H7 (cell line): ENCODE data around the gene PLCH2. TPM values are rescaled to one million over a fixed set of nuclear protein-coding genes. Genes with fewer than 3 reads are reported as not detected.

Source experiments
- DNase-seq: peaks from one replicate; pipeline ENCODE4 v3.0.0; 2012
- H3K27me3 ChIP-seq: 2 replicates; pipeline ENCODE4 v1.6.0; 2011; ENCODE audit warnings: mild to moderate bottlenecking, low read length; ENCODE audit not compliant: control insufficient read depth, insufficient read depth
- H3K36me3 ChIP-seq: replicated peaks from 2 replicates; pipeline ENCODE4 v1.5.1; 2011; ENCODE audit warnings: low read length; ENCODE audit not compliant: control insufficient read depth, insufficient read depth
- H3K4me3 ChIP-seq: 2 replicates; pipeline ENCODE4 v1.5.1; 2011; ENCODE audit warnings: low read depth, mild to moderate bottlenecking, control low read depth, low read length, moderate library complexity; ENCODE audit not compliant: insufficient read depth
- total RNA-seq: library from RNA; depleted of rRNA; stranded (reverse); fragments of >200 nt; shearing (Covaris generic); gene quantifications from 2 replicates; pipeline ENCODE4 v1.2.3, GENCODE V29; 2014

Gene PLCH2
- total RNA-seq, 1 experiment from 2014 or later: 0.24 TPM

DNA sequence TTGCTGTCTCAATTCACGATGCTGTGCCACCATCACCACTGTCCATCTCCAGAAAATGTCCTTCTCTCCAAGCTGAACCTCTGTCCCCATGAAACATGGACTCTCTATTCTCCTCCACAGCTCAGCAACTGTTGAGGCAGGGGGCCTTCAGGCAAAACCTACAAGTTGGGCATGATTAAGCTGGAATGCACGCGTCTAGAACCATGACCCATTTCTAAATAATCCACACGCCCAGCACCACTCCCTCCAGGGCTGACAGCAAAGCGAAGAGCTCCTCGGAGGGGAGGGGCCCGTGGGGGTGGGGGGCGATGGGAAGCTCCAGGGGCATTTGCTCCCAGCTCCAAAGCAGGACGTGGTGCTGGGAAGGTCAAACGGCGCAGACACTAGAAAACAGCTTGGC is 57.3 kb downstream of the PLCH2 start:
- no peak overlapping the region for H3K4me3 ChIP-seq
- no peak for DNase-seq
- peaks cover 47% of the 10 kb centered on the region for H3K27me3 ChIP-seq
- no peaks in the 10 kb centered on the region for H3K36me3 ChIP-seq

DNA sequence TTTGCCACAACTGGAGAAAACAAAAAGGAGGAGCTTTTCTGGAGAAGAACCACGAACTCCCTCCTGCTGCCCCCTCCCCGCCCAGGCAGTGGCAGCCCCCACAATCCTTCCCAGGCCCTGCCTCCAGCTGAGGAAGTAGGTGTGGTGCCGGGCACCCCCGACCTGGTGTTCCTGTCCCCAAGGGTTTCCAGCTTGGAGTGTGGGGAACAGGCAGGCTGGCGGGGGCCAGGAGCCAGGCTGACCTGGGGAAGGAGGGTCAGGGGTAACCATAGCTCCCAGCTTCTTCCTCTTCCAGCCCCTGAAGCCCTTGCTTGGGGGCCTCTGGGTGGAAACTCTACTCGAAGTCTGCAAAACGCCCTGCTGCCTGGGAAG is 58.2 kb downstream of the PLCH2 start:
- Histone ChIP-seq H3K36me3 (no peaks in the 10 kb centered on the region), H3K4me3 (no peak overlapping the region), H3K27me3 (peaks cover 39% of the 10 kb centered on the region)
- DNase-seq: no peak

DNA sequence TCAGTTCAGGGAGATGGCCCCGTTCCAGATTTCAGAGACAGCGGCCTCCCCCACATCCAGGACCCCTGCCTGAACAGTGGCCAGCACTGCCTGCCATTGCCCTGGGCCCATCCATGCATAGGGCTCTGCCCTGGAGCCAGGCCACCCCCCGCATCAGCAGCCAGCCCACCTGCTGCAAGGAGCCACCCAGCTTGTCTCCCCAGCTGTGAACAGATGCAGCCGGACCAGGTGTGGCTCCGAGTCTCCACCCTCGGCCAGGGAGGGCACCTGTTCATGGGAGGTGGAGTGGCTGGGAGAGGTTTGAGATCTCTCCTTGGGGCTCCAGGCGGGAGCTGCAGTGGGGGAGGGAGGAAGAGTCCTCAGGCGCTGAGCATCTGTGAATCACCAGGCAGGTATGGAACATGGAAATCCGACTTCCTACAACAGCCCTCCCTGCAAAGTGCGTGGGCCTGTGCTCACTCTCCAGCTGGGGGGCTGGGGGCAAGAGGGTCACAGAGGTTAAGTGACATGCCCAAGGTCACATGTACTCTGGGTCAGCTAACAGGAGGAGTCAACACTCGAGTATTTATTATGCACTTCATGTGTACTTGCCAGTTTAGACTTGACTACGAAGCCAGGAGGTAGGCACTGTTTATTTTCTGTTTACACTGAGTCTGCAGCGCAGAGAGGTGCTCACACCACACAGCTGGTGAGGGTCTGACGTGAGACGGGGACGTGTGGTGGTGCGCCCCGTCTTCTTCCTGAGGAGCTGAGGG is 58.8 kb downstream of the PLCH2 start:
- Histone ChIP-seq H3K27me3 (peaks cover 34% of the 10 kb centered on the region), H3K36me3 (no peaks in the 10 kb centered on the region), H3K4me3 (no peak overlapping the region)
- DNase-seq: peak; percentile 81

DNA sequence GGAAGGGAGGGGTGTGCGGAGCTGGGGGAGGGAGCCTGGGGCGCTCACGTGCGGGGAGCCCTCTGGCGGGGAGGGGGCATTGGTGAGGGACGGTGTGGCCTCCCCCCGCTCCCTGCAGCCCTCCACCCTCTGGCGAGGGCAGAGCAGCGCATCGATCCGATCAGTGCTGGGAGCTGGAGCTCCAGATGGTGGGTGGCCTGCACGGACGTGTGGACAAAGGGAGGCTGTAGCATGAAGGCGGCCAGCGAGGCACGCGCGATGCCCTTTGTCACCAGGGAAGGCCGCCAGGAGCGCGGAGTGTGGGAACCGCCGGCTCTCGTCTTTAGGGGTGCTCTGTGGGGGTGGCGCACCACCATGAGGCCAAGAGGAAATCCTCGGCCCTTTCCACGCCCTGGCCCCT is 59.4 kb downstream of the PLCH2 start:
- DNase-seq: peak; percentile 79
- H3K36me3 ChIP-seq: no peaks in the 10 kb centered on the region
- H3K27me3 ChIP-seq: peaks cover 35% of the 10 kb centered on the region
- no peak overlapping the region for H3K4me3 ChIP-seq

DNA sequence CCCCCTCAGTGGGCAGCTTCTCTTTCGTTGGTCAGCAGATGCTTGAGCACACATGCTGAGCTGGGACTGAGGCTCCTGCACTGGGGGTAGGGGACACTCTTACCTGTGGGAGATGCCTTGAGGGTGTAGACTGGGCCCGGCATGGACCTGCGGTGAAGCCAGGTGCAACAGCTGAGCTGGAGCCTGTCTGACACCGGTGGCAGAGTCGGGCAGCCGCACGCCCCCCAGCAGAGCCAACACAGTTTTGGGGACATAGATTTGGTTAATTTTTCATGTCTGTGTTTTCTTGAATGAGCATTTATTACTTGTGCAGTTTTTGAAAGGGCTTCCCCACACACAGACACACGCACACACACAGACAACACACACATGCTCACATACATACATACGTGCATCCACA is 59.9 kb downstream of the PLCH2 start:
- Histone ChIP-seq H3K27me3 (peaks cover 31% of the 10 kb centered on the region), H3K4me3 (no peak overlapping the region), H3K36me3 (no peaks in the 10 kb centered on the region)
- DNase-seq: no peak

DNA sequence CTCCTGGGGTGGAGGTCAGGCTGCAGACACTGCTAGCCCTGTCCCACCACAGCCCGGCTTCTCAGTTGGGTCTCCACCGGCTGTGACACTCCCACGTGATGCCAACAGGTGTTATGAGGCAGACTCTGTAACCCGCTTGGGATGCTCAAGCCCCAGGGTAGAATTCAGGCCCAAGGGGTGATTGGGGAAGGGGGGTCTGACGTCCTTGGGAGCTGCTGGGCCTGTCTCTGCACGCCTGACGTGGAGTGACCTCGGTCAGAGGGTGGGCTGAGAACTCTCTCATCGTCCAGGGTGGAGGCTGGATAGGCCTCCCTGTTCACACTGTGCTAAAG is 61.7 kb downstream of the PLCH2 start:
- H3K36me3 ChIP-seq: no peaks in the 10 kb centered on the region
- no peak for DNase-seq
- H3K27me3 ChIP-seq: peaks cover 22% of the 10 kb centered on the region
- H3K4me3 ChIP-seq: no peak overlapping the region

DNA sequence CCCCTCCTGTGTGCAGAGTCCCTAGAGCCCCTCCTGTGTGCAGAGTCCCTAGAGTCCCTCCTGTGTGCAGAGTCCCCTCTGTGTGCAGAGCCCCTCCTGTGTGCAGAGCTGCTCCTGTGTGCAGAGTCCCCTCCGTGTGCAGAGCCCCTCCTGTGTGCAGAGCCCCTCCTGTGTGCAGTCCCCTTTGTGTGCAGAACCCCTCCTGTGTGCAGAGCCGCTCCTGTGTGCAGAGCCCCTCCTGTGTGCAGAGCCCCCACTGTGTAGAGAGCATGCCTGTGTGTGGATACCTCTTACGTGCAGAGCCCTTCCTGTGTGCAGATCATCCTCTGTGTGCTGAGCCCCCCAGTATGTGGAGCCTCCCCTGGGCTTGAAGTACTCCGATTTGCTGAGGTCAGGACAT is 62.3 kb downstream of the PLCH2 start:
- Histone ChIP-seq H3K4me3 (no peak overlapping the region), H3K36me3 (no peaks in the 10 kb centered on the region), H3K27me3 (peaks cover 19% of the 10 kb centered on the region)
- no peak for DNase-seq

DNA sequence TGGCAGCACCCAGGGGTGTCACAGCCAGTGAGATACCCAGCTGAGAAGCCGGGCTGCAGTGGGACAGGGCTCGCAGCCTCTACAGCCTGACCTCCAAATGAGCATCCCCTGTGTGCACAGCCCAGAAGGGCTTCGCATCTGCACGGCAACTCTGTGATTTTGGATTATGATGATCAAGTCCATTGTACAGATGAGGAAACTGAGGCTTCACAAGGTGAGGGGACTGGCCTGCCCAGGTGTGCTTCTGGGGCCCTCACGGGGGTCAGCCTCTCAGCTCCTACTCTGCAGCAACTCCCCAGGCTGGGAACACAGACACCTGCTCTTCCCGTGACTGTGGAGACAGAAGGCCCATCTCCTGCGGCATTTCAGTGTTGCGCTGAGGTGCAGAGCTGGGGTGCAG is 62.8 kb downstream of the PLCH2 start:
- H3K27me3 ChIP-seq: peaks cover 19% of the 10 kb centered on the region
- DNase-seq: no peak
- H3K4me3 ChIP-seq: no peak overlapping the region
- no peaks in the 10 kb centered on the region for H3K36me3 ChIP-seq

DNA sequence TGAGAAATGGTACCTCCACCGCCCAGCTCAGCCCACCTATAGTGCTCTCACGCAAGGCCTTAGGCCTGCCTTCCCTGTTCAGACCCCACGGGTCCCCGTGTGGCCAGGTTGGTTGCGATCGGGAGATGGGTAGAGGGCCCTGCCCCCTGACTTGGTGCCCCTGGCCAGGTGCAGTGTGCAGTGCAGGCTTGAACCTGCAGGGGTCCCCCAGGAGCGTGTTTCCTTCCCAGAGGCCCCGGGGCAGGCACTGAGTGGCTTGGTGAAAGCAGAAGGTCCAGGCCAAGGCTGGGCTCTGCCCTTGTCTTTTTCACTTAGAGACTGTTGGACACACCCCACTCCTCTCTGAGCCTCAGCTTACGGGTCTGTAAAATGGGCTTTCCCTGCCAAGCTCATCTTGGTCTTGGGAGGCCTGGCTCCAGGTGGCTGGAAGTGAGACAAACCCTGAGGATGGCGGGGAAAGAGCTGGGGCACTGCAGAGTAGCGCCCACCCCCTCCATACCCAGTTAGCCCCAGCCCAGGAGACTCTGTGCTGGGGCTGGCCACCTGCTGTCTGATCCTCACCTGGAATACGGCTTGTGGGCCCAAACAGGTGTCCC is 63.3 kb downstream of the PLCH2 start:
- Histone ChIP-seq H3K27me3 (peaks cover 19% of the 10 kb centered on the region), H3K36me3 (no peaks in the 10 kb centered on the region), H3K4me3 (no peak overlapping the region)
- DNase-seq: peak; percentile 87

DNA sequence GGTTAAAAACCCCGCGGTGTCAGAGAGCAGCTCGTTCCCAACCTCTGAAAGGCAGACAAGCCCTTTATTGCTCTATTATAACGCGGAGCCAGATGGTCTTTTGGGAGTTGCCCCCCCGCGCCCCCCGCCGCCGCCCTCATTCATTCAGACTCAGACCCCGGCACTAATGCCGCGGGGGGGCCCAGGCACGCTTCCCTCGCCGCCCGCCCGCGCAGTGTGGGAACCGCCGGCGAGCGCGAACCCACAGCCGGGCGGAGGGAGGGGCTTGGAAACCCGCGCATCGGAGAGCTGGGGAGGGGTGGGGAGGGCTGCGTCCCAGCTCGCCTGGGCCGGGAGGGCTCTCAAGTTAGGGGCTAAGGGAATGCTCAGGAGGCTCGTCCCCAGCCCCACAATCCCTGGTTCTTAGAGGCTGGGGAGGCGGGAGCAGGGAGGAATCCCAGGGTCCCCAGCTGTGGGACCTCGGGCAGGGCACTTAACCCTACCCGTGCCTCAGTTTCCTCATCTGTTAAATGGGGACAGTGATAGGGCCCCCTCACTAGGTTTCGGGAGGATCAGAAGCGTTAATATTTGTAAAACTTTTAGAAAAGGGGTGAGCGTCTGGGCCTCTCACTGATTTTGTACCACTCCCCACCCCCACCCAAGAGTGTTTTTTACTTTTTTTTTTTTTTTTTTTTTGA is 64.9 kb downstream of the PLCH2 start:
- Histone ChIP-seq H3K27me3 (peaks cover 15% of the 10 kb centered on the region), H3K4me3 (peak overlapping the region; percentile 28), H3K36me3 (no peaks in the 10 kb centered on the region)
- peak; percentile 92 for DNase-seq

DNA sequence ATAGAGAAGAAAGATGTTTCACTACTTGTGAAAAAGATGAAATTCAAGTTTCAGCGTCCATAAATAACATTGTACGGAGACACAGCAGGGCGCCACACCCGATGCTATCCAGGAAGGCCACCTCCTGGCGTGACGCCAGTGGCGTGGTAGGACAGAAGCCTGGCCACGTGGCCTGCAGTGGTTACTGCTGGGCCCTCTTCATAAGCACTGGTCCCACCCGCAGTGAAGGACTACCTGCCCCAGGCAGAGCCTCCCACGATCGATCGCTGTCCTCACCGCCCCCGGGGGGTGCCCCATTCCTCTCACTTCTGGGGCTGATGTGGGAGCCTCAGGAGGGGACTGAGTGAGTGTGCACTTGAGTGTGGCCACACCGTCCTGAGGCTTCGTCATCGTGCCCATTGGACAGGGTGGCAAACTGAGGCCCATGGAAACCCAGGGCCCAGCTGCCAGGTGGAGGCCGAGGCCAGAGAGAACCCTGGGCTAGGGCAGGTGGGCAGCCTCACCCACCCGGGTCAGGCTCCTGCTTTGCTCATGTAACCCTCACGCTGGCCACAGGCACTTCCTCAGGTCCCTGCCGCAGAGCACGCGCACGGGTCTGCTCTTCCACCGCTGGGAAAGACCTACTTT is 65.6 kb downstream of the PLCH2 start:
- H3K27me3 ChIP-seq: peaks cover 15% of the 10 kb centered on the region
- no peak for DNase-seq
- H3K36me3 ChIP-seq: no peaks in the 10 kb centered on the region
- no peak overlapping the region for H3K4me3 ChIP-seq

DNA sequence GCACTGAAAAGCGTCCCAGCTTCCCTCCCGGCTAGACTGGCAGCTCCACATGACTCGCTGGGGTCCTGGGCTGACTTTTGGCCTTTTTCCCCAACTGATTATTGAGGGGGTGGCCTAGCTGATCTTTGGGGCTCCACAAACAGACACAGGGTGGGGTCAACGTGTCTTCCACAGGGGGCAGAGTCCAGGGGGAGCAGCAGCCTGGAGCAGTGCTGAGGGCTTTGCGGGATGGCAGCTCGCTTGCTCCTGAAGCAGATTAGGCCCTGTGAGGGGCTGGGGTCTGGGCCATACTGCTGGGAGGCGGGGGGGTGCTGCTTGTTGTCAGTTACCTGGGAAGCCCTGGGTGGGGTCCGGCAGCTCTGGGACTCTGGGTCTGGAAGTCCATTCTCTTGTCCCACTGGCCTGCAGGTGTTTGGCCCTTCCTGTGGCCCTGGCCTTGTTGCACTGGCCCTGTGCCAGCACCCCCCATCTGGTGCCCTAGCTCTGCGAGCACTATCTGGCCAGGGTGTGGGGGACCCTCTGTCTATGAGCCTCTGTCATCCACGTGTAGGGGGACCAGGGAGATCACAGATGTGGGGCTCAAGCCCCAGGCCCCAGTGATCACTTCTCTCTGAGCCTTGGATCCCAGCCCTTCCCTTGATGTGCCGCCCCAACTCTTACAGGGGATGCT is 66.3 kb downstream of the PLCH2 start:
- peaks cover 15% of the 10 kb centered on the region for H3K27me3 ChIP-seq
- no peak overlapping the region for H3K4me3 ChIP-seq
- no peaks in the 10 kb centered on the region for H3K36me3 ChIP-seq
- no peak for DNase-seq

DNA sequence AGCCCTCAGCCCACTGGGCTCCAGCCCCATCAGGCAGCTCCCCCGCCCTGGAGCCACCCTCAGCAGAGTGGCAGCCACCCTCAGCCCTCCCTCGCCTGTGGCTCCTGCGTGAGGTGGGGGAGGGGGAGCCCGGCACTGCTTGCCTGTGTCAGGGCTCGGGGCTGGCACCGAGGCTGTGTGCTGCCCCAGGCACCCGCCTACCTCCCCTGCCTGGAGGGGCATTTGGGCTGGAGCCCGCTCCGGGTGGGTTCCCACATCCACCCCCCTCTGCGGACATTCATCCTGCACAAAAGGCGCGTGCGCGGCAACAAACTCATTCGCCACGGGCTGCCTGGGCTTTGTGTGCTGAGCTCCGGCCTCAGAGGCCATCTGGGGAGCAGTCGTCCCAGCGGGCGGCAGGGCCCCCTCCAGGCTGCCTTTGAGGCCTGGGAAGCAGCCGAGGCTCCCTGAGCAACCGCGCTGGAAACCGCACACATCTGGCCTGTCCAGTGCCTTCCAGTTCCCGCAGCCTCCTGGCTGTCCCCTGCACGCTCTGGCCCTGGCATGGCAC is 67.5 kb downstream of the PLCH2 start:
- no peak overlapping the region for H3K4me3 ChIP-seq
- peak; percentile 79 for DNase-seq
- H3K36me3 ChIP-seq: no peaks in the 10 kb centered on the region
- H3K27me3 ChIP-seq: peaks cover 15% of the 10 kb centered on the region

DNA sequence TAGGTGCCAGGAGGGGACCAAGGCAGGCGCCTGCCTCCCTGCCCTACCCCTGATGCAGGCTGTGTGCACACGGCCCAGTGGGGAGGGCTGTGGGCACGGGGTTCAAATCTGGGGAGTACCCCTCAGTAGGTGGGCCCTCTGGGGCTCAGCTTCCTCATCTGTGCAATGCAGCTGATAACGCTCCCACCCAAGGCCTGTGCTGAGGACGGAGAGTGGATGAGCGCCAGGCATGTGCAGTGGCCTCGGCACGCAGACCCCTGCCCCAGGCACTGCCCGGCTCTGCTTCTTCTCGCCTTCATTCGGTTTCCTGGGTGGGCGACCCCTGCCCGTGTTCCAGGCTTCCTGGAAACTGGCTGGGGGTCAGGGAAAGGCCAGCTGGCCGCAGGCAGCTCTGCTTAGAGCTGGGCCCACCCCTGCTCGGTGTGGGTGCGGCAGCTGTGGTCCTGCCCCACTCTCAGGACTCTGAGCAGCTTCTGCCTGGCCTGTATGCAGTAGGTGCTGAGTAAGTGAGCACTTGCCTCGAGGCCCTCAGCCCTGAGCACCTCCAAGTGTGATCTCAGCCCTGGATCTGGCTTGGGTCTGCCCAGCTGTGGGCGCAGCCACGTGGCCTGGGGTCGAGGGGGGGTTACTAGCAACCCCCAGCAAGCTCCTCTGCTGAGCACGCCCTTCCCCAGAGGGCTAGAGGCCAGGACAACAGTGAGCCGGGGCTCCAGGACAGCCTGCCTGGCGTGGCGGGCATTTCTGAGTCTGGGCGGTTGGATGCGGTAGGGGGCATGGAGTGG is 68.2 kb downstream of the PLCH2 start:
- DNase-seq: no peak
- H3K4me3 ChIP-seq: no peak overlapping the region
- H3K36me3 ChIP-seq: no peaks in the 10 kb centered on the region
- peaks cover 15% of the 10 kb centered on the region for H3K27me3 ChIP-seq
